HCT116 (cell line): ENCODE measurements around the gene PRPF39. TPM values are rescaled to one million over a fixed set of nuclear protein-coding genes. Genes with fewer than 3 reads are reported as not detected.

Experiments
- ATAC-seq: fragments of 200-7000 bp; cut with Tn5 transposase; 2 replicates; pipeline ENCODE4 v1.9.1; 2020; ENCODE audit warnings: mild to moderate bottlenecking, moderate library complexity
- BruUV-seq: library from RNA; stranded (reverse); fragments of 400-500 nt; replicated peaks from 2 replicates; lab custom pipeline; 2021; lab: Mats Ljungman, UMichigan
- CTCF ChIA-PET: fragments of 300-600 bp; sonication (Branson Sonifier 250); formaldehyde crosslinking; loops from one replicate; lab custom pipeline; 2021; ENCODE audit warnings: antibody characterized with exemption; lab: Charles Lee
- POLR2A ChIA-PET: fragments of 300-600, 350-600 bp; sonication (Branson Sonifier 250); formaldehyde crosslinking; loops from one replicate; lab custom pipeline; 2021; ENCODE audit warnings: antibody characterized with exemption; lab: Charles Lee
- RAD21 ChIA-PET, 2 experiments: fragments of 300-600 bp; sonication (Branson Sonifier 250); formaldehyde crosslinking; loops; one replicate each; lab custom pipeline; 2023; ENCODE audit warnings: low total read pairs in 2 of 2; ENCODE audit not compliant: uncharacterized antibody in 2 of 2, unreplicated experiment in 2 of 2, low non-redundant PET in 1 of 2; lab: Charles Lee
- DNase-seq: peaks from one replicate; pipeline ENCODE4 v3.0.0-alpha.2; 2010; ENCODE audit warnings: low read depth, low spot score
- H2AFZ ChIP-seq: fragments of 200-600 bp; shearing (Covaris generic), sonication (generic); 2 replicates; pipeline ENCODE4 v1.6.1; 2017; ENCODE audit warnings: low read depth, mixed run types, mixed read lengths, antibody characterized with exemption, low read length; ENCODE audit not compliant: poor library complexity, severe bottlenecking
- H3K27ac ChIP-seq: 2 replicates; pipeline ENCODE4 v1.5.1; 2012; ENCODE audit warnings: low read depth, low read length
- H3K27me3 ChIP-seq: fragments of 200-600 bp; sonication (generic); 2 replicates; pipeline ENCODE4 v1.6.1; 2016; ENCODE audit warnings: mixed run types, low read length, mixed read lengths; ENCODE audit not compliant: insufficient read depth
- H3K36me3 ChIP-seq, 2 experiments: fragments of 200-500 bp in 1 of 2; fragments of 200-600 bp in 1 of 2; sonication (Bioruptor generic) in 1 of 2; sonication (generic) in 1 of 2; 2 replicates each; pipeline versions ENCODE4 v1.5.1 to v1.6.1; 2014 to 2016; ENCODE audit warnings: low read length in 2 of 2, inconsistent platforms in 1 of 2, mixed read lengths in 1 of 2, mixed run types in 1 of 2; ENCODE audit not compliant: insufficient read depth in 2 of 2, control insufficient read depth in 1 of 2
- H3K4me1 ChIP-seq, 2 experiments: fragments of 200-600 bp in 1 of 2; sonication (generic) in 1 of 2; 2 replicates each; pipeline versions ENCODE4 v1.5.1 to v1.6.1; 2012 to 2017; ENCODE audit warnings: low read length in 2 of 2, inconsistent platforms in 1 of 2, mild to moderate bottlenecking in 1 of 2, mixed read lengths in 1 of 2, mixed run types in 1 of 2, moderate library complexity in 1 of 2; ENCODE audit not compliant: insufficient read depth in 2 of 2, control insufficient read depth in 1 of 2
- H3K4me2 ChIP-seq: fragments of 200-600 bp; sonication (generic); 2 replicates; pipeline ENCODE4 v1.6.1; 2017; ENCODE audit warnings: mixed run types, low read length, mixed read lengths
- H3K4me3 ChIP-seq, 2 experiments: fragments of 200-600 bp in 1 of 2; sonication (generic) in 1 of 2; replicated peaks in 1 of 2; 2 replicates each; pipeline ENCODE4 v1.5.1; 2011 to 2016; ENCODE audit warnings: low read length in 2 of 2, control low read depth in 1 of 2, low read depth in 1 of 2, mild to moderate bottlenecking in 1 of 2, mixed read lengths in 1 of 2, mixed run types in 1 of 2
- H3K79me2 ChIP-seq: fragments of 200-600 bp; sonication (generic); 2 replicates; pipeline ENCODE4 v1.6.1; 2017; ENCODE audit warnings: mild to moderate bottlenecking, mixed run types, low read length, moderate library complexity, mixed read lengths; ENCODE audit not compliant: insufficient read depth
- H3K9ac ChIP-seq: fragments of 200-600 bp; sonication (generic); 2 replicates; pipeline ENCODE4 v1.6.1; 2016; ENCODE audit warnings: low read length, mixed read lengths
- H3K9me2 ChIP-seq: fragments of 200-600 bp; sonication (generic), shearing (Covaris generic); 2 replicates; pipeline ENCODE4 v1.6.1; 2017; ENCODE audit warnings: mixed run types, mild to moderate bottlenecking, moderate library complexity; ENCODE audit not compliant: insufficient read depth
- H3K9me3 ChIP-seq, 2 experiments: fragments of 200-500 bp in 1 of 2; fragments of 200-600 bp in 1 of 2; sonication (Bioruptor generic) in 1 of 2; sonication (generic) in 1 of 2; 2 replicates each; pipeline ENCODE4 v1.6.1; 2014 to 2017; ENCODE audit warnings: low read length in 2 of 2, mixed read lengths in 2 of 2, inconsistent platforms in 1 of 2, low read depth in 1 of 2, mild to moderate bottlenecking in 1 of 2, mixed run types in 1 of 2, moderate library complexity in 1 of 2; ENCODE audit not compliant: control insufficient read depth in 1 of 2, insufficient read depth in 1 of 2
- H4K20me1 ChIP-seq: fragments of 200-600 bp; sonication (generic), shearing (Covaris generic); 2 replicates; pipeline ENCODE4 v1.6.1; 2017; ENCODE audit warnings: mixed run types, mild to moderate bottlenecking, moderate library complexity; ENCODE audit not compliant: insufficient read depth
- CBX3 ChIP-seq: IDR thresholded peaks from 2 replicates; pipeline ENCODE4 v1.6.1; 2012; ENCODE audit warnings: low read depth
- CEBPB ChIP-seq: IDR thresholded peaks from 2 replicates; pipeline ENCODE4 v1.6.1; 2012; ENCODE audit warnings: low read depth
- CTCF ChIP-seq, 3 experiments: fragments of 200-600 bp in 1 of 3; sonication (generic) in 1 of 3; IDR thresholded peaks in 2 of 3; conservative IDR thresholded peaks in 1 of 3; 2 replicates each; pipeline ENCODE4 v1.5.1; 2012 to 2017; ENCODE audit warnings: low read depth in 2 of 3, low read length in 2 of 3, antibody characterized with exemption in 1 of 3, borderline replicate concordance in 1 of 3, control low read depth in 1 of 3, mild to moderate bottlenecking in 1 of 3, mixed read lengths in 1 of 3, mixed run types in 1 of 3, moderate library complexity in 1 of 3; ENCODE audit not compliant: insufficient read depth in 1 of 3
- EGR1 ChIP-seq: IDR thresholded peaks from 2 replicates; pipeline ENCODE4 v1.6.1; 2012; ENCODE audit warnings: low read depth
- ELF1 ChIP-seq: IDR thresholded peaks from 2 replicates; pipeline ENCODE4 v1.6.1; 2012; ENCODE audit warnings: low read depth, borderline replicate concordance
- EZH2 ChIP-seq: fragments of 200-600 bp; sonication (generic); IDR thresholded peaks from 2 replicates; pipeline ENCODE4 v1.6.1; 2017; ENCODE audit warnings: antibody characterized with exemption, mixed run types
- EZH2phosphoT487 ChIP-seq: fragments of 200-600 bp; IDR thresholded peaks from 2 replicates; pipeline ENCODE4 v1.6.1; 2018; ENCODE audit warnings: antibody characterized with exemption, borderline replicate concordance
- FOSL1 ChIP-seq: IDR thresholded peaks from 2 replicates; pipeline ENCODE4 v1.6.1; 2012; ENCODE audit warnings: low read depth
- POLR2A ChIP-seq: IDR thresholded peaks from 2 replicates; pipeline ENCODE4 v1.7.0; 2011; ENCODE audit warnings: borderline replicate concordance; ENCODE audit not compliant: insufficient read depth, insufficient read length; ENCODE audit errors: extremely low read depth
- POLR2AphosphoS5 ChIP-seq: IDR thresholded peaks from 2 replicates; pipeline ENCODE4 v1.6.1; 2011; ENCODE audit warnings: mild to moderate bottlenecking, low read depth, low read length, moderate library complexity
- RAD21 ChIP-seq: IDR thresholded peaks from 2 replicates; pipeline ENCODE4 v1.6.1; 2012; ENCODE audit warnings: low read depth, mild to moderate bottlenecking
- REST ChIP-seq: IDR thresholded peaks from 2 replicates; pipeline ENCODE4 v1.6.1; 2012; ENCODE audit warnings: low read depth
- SP1 ChIP-seq: IDR thresholded peaks from 2 replicates; pipeline ENCODE4 v1.6.1; 2012; ENCODE audit warnings: low read depth
- TCF7L2 ChIP-seq: IDR thresholded peaks from 2 replicates; pipeline ENCODE4 v1.7.0; 2011; ENCODE audit warnings: borderline replicate concordance, inconsistent platforms; ENCODE audit not compliant: insufficient read depth, insufficient read length; ENCODE audit errors: extremely low read depth
- intact Hi-C: fragments of 100-400 bp; cut with micrococcal nuclease; formaldehyde crosslinking; loops from 2 replicates; pipeline ENCODE4 v1.10.0; 2022
- total RNA-seq: library from RNA; stranded (reverse); gene quantifications from one replicate; pipeline ENCODE4 v1.2.1, GENCODE V29; 2021; ENCODE audit not compliant: unreplicated experiment

Gene PRPF39
- total RNA-seq, 1 experiment from 2014 or later, result 44.7 TPM

- H3K4me2 ChIP-seq, result no peak overlapping the region
- no peak for TF ChIP-seq EZH2
- TF ChIP-seq CTCF (IDR thresholded peaks at IDR 0.05 in 2 of 3, conservative IDR thresholded peaks at IDR 0.05 in 1 of 3; ENCODE audit: borderline replicate concordance in 1 of 3, insufficient read depth in 1 of 3, low read depth in 2 of 3, low read length in 2 of 3), result no peak
- no peak for TF ChIP-seq SP1
- TF ChIP-seq POLR2AphosphoS5, result no peak
- TF ChIP-seq EGR1, result no peak
- no peak for TF ChIP-seq TCF7L2
- TF ChIP-seq CEBPB, result no peak
- no peak for TF ChIP-seq FOSL1
- TF ChIP-seq, all 23 proteins: peak for 0
- Histone ChIP-seq H3K9me3 (no peaks in the 10 kb centered on the region), H3K27me3 (no peaks in the 10 kb centered on the region), H4K20me1 (no peaks in the 10 kb centered on the region), H3K79me2 (peaks cover 36% of the 10 kb centered on the region; the same call in 1 of the 2 replicates), H2AFZ (no peak overlapping the region), H3K36me3 (no peaks in the 10 kb centered on the region), H3K27ac (no peak overlapping the region), H3K4me1 (no peaks in the 10 kb centered on the region), H3K4me3 (no peak overlapping the region), H3K9ac (no peak overlapping the region), H3K9me2 (no peaks in the 10 kb centered on the region)
- CTCF ChIA-PET, result no interaction called here
- intact Hi-C loops, result no loop called here
- POLR2A ChIA-PET, result no interaction called here
- RAD21 ChIA-PET, result no interaction called here
- no TSS peak for BruUV-seq
- no peak for ATAC-seq
- no peak for DNase-seq
These were observed 61.3 kb downstream of the PRPF39 start for GRCh38 chr14:45145214-45145613.

- CTCF ChIA-PET, result no interaction called here
- BruUV-seq, result no TSS peak
- TF ChIP-seq CBX3 (no peak), POLR2A (no peak), EZH2 (no peak), ELF1 (no peak), EZH2phosphoT487 (no peak), SP1 (no peak), RAD21 (no peak), POLR2AphosphoS5 (no peak), REST (no peak)
These were observed 65.7 kb downstream of the PRPF39 start for GRCh38 chr14:45149602-45150001.

More at GRCh38 chr14:45149602-45150001, 65.7 kb downstream of the PRPF39 start:
- Histone ChIP-seq H3K9me2 (no peaks in the 10 kb centered on the region), H3K4me2 (no peak overlapping the region), H3K79me2 (peaks cover 8% of the 10 kb centered on the region), H3K36me3 (no peaks in the 10 kb centered on the region), H2AFZ (no peak overlapping the region), H3K4me1 (no peaks in the 10 kb centered on the region), H3K9ac (no peak overlapping the region), H3K27ac (no peak overlapping the region), H4K20me1 (no peaks in the 10 kb centered on the region), H3K27me3 (no peaks in the 10 kb centered on the region), H3K9me3 (no peaks in the 10 kb centered on the region), H3K4me3 (no peak overlapping the region)
- ChIA-PET RAD21 (no interaction called here), POLR2A (interaction anchor here (1.3 kb wide), 1 partner anchor 9 kb away, joined by 3 read pairs; no protein-coding TSS in a partner anchor)
- intact Hi-C loops, result no loop called here
- DNase-seq, result no peak
- ATAC-seq, result no peak
